Mammary epithelial cell (primary cell): ENCODE measurements around the gene PALLD.

Experiments
- EZH2 ChIP-seq: IDR thresholded peaks from 2 replicates; pipeline ENCODE4 v1.6.1; 2012; ENCODE audit warnings: low read length, inconsistent platforms, borderline replicate concordance
- TF ChIP-seq, protein P1 (sequence below), 2 donors: IDR thresholded peaks in 1 of 2; conservative IDR thresholded peaks in 1 of 2; 2 replicates each; pipeline ENCODE4 v1.5.1; 2011 to 2012; ENCODE audit warnings: inconsistent platforms in 2 of 2, low read length in 2 of 2, mild to moderate bottlenecking in 2 of 2, control low read depth in 1 of 2, low read depth in 1 of 2; ENCODE audit not compliant: insufficient read depth in 1 of 2; ENCODE audit errors: extremely low read depth in 1 of 2

- TF ChIP-seq, protein P1, sequence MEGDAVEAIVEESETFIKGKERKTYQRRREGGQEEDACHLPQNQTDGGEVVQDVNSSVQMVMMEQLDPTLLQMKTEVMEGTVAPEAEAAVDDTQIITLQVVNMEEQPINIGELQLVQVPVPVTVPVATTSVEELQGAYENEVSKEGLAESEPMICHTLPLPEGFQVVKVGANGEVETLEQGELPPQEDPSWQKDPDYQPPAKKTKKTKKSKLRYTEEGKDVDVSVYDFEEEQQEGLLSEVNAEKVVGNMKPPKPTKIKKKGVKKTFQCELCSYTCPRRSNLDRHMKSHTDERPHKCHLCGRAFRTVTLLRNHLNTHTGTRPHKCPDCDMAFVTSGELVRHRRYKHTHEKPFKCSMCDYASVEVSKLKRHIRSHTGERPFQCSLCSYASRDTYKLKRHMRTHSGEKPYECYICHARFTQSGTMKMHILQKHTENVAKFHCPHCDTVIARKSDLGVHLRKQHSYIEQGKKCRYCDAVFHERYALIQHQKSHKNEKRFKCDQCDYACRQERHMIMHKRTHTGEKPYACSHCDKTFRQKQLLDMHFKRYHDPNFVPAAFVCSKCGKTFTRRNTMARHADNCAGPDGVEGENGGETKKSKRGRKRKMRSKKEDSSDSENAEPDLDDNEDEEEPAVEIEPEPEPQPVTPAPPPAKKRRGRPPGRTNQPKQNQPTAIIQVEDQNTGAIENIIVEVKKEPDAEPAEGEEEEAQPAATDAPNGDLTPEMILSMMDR (conservative IDR thresholded peaks at IDR 0.05 in 1 of 2, IDR thresholded peaks at IDR 0.05 in 1 of 2; ENCODE audit: extremely low read depth in 1 of 2, insufficient read depth in 1 of 2, low read depth in 1 of 2, low read length in 2 of 2), result no peak
- no peak for TF ChIP-seq EZH2
Measured at GRCh38 chr4:168572002-168572401, 75.2 kb downstream of the PALLD start.
